Fibroblast of skin of left biceps (primary cell): Measurements from ENCODE around the gene SLC5A8.

Source experiments
- DNase-seq, 2 experiments: peaks; one replicate each; pipeline ENCODE4 v3.0.0-alpha.2; 2013; ENCODE audit warnings: low read depth in 2 of 2

SLC5A8 gene

GRCh38 chr12:101209319-101210302 is at the start of gene SLC5A8:
SLC5A8 (minus strand) TSS chr12:101210238; CDS start chr12:101209848, 390 bp downstream.
- no peak for DNase-seq

- DNase-seq, result no peak
Observed at GRCh38 chr12:101257357-101257756, 47.3 kb upstream of the SLC5A8 start.

GRCh38 chr12:101256266-101256665 is 46.2 kb upstream of the SLC5A8 start:
- DNase-seq, result no peak

GRCh38 chr12:101243616-101244015 is 33.6 kb upstream of the SLC5A8 start:
- no peak for DNase-seq

GRCh38 chr12:101243074-101243473 is 33.0 kb upstream of the SLC5A8 start:
- no peak for DNase-seq

GRCh38 chr12:101238800-101239329 is 28.8 kb upstream of the SLC5A8 start:
- DNase-seq, result no peak

GRCh38 chr12:101238306-101238705 is 28.3 kb upstream of the SLC5A8 start:
- no peak for DNase-seq

GRCh38 chr12:101235686-101236085 is 25.6 kb upstream of the SLC5A8 start:
- DNase-seq, result no peak

GRCh38 chr12:101231636-101232035 is 21.6 kb upstream of the SLC5A8 start:
- DNase-seq, result no peak

- DNase-seq, result no peak
Observed at GRCh38 chr12:101230547-101230946, 20.5 kb upstream of the SLC5A8 start.

- DNase-seq, result no peak
Observed at GRCh38 chr12:101229841-101230241, 19.8 kb upstream of the SLC5A8 start.

- no peak for DNase-seq
Observed at GRCh38 chr12:101221301-101221700, 11.3 kb upstream of the SLC5A8 start.

- DNase-seq, result no peak
Observed at GRCh38 chr12:101216810-101217209, 6.8 kb upstream of the SLC5A8 start.

GRCh38 chr12:101207086-101207780 is 2.8 kb downstream of the SLC5A8 start:
- no peak for DNase-seq

- no peak for DNase-seq
Observed at GRCh38 chr12:101204602-101205304, 5.3 kb downstream of the SLC5A8 start.

- DNase-seq, result no peak
Observed at GRCh38 chr12:101200824-101201223, 9.2 kb downstream of the SLC5A8 start.

- DNase-seq, result no peak
Observed at GRCh38 chr12:101200145-101200544, 9.9 kb downstream of the SLC5A8 start.

GRCh38 chr12:101186291-101186690 is 23.7 kb downstream of the SLC5A8 start:
- DNase-seq, result no peak

GRCh38 chr12:101181776-101182175 is 28.3 kb downstream of the SLC5A8 start:
- DNase-seq, result no peak

- DNase-seq, result no peak
Observed at GRCh38 chr12:101174541-101174940, 35.5 kb downstream of the SLC5A8 start.

- no peak for DNase-seq
Observed at GRCh38 chr12:101173197-101173749, 36.8 kb downstream of the SLC5A8 start.

- no peak for DNase-seq
Observed at GRCh38 chr12:101172316-101172715, 37.7 kb downstream of the SLC5A8 start.
